ENCODE measurements around the gene PTPRD. TPM values are rescaled to one million over a fixed set of nuclear protein-coding genes. Genes with fewer than 3 reads are reported as not detected.

The PTPRD gene
- total and polyA plus RNA-seq, 2 of the 4 experiments (the other 2 are of a cell fraction) = 0.07 to 0.18 TPM

DNA sequence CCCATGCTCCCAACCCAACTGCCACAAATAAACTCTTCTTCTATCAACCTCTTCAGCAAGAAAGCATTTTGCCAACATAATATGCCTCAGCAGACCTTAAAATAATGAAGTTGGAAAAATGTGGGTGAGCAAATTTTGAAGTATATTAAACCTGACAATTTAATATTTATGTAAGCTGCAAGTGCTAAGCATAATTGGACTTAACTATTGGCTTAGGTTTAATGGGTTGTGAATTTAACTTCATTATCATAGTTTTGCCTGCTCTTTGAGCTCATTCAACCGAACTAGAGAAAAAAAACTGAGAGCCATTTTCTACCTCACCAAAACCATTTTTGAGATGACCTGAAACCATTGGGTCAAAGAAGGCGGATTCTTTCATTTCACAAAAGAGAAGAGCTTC lies 2007.7 kb downstream of the PTPRD start:
- Histone ChIP-seq H3K14ac (replicated peaks; ENCODE audit: low read depth, low read length) (no peak overlapping the region), H3K4ac (ENCODE audit: low read depth, low read length) (no peak overlapping the region), H2BK20ac (ENCODE audit: low read depth, low read length) (no peak overlapping the region), H3K56ac (ENCODE audit: extremely low read depth, insufficient read depth, low read length) (no peak overlapping the region), H3K4me1 (ENCODE audit: control insufficient read depth, insufficient read depth, low read length) (no peaks in the 10 kb centered on the region), H2AK9ac (replicated peaks; ENCODE audit: low read depth, low read length, poor library complexity) (no peak overlapping the region), H3K27me3 (ENCODE audit: control insufficient read depth, insufficient read depth, low read length) (no peaks in the 10 kb centered on the region), H3K9ac (ENCODE audit: low read depth, low read length) (no peak overlapping the region), H2BK120ac (ENCODE audit: low read depth, low read length) (no peak overlapping the region), H4K91ac (ENCODE audit: insufficient read depth, low read depth, low read length) (no peak overlapping the region), H3K9me3 (ENCODE audit: control insufficient read depth, insufficient read depth, low read length) (peaks cover 6% of the 10 kb centered on the region), H2AK5ac (ENCODE audit: low read depth, low read length) (no peak overlapping the region), H3K79me1 (ENCODE audit: low read depth in 1 of 2, low read length in 2 of 2) (no peaks in the 10 kb centered on the region), H3K9me1 (ENCODE audit: insufficient read depth, low read length) (no peaks in the 10 kb centered on the region), H4K8ac (ENCODE audit: low read depth in 2 of 2, low read length in 2 of 2) (no peak overlapping the region), H2BK15ac (ENCODE audit: low read depth, low read length) (no peak overlapping the region), H3K4me3 (ENCODE audit: insufficient read depth, low read depth, low read length) (no peak overlapping the region), H2BK5ac (ENCODE audit: low read depth, low read length, poor library complexity, severe bottlenecking) (no peak overlapping the region), H3K36me3 (ENCODE audit: control insufficient read depth, insufficient read depth, low read length) (no peaks in the 10 kb centered on the region), H3K18ac (ENCODE audit: low read depth, low read length) (no peak overlapping the region), H4K20me1 (ENCODE audit: insufficient read depth, low read length) (no peaks in the 10 kb centered on the region), H3K23ac (ENCODE audit: low read depth, low read length) (no peak overlapping the region), H4K5ac (ENCODE audit: low read depth, low read length) (no peak overlapping the region), H3K4me2 (ENCODE audit: low read depth, low read length) (no peak overlapping the region), H2AFZ (replicated peaks; ENCODE audit: low read length, poor library complexity) (no peak overlapping the region), H3K27ac (ENCODE audit: insufficient read depth, low read length) (no peak overlapping the region)
- dilution Hi-C loops (cut with HindIII; ENCODE audit: low sequenced_read_pairs, unreplicated experiment) = no loop called here
- BruUV-seq (replicated peaks) = no TSS peak
- DNase-seq (no peak), ATAC-seq (ENCODE audit: low read depth) (no peak)
- intact Hi-C loops (cut with micrococcal nuclease) = no loop called here
- ChIA-PET CTCF (no interaction called here), POLR2A (ENCODE audit: unreplicated experiment) (interaction anchor here (0.6 kb wide), 1 partner anchor 23 kb away, joined by 22 read pairs; no protein-coding TSS in a partner anchor)
- in situ Hi-C loops (cut with MboI; ENCODE audit: low sequenced_read_pairs) = no loop called here
- no peak for TF ChIP-seq BHLHE40 (IDR thresholded peaks at IDR 0.05; ENCODE audit: low read depth, low read length)
- TF ChIP-seq MAZ (IDR thresholded peaks at IDR 0.05; ENCODE audit: borderline replicate concordance, low read depth, low read length) = no peak
- TF ChIP-seq, protein P1, sequence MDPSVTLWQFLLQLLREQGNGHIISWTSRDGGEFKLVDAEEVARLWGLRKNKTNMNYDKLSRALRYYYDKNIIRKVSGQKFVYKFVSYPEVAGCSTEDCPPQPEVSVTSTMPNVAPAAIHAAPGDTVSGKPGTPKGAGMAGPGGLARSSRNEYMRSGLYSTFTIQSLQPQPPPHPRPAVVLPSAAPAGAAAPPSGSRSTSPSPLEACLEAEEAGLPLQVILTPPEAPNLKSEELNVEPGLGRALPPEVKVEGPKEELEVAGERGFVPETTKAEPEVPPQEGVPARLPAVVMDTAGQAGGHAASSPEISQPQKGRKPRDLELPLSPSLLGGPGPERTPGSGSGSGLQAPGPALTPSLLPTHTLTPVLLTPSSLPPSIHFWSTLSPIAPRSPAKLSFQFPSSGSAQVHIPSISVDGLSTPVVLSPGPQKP (IDR thresholded peaks at IDR 0.05; ENCODE audit: borderline replicate concordance, low read depth, low read length) = no peak
- TF ChIP-seq, protein P2, sequence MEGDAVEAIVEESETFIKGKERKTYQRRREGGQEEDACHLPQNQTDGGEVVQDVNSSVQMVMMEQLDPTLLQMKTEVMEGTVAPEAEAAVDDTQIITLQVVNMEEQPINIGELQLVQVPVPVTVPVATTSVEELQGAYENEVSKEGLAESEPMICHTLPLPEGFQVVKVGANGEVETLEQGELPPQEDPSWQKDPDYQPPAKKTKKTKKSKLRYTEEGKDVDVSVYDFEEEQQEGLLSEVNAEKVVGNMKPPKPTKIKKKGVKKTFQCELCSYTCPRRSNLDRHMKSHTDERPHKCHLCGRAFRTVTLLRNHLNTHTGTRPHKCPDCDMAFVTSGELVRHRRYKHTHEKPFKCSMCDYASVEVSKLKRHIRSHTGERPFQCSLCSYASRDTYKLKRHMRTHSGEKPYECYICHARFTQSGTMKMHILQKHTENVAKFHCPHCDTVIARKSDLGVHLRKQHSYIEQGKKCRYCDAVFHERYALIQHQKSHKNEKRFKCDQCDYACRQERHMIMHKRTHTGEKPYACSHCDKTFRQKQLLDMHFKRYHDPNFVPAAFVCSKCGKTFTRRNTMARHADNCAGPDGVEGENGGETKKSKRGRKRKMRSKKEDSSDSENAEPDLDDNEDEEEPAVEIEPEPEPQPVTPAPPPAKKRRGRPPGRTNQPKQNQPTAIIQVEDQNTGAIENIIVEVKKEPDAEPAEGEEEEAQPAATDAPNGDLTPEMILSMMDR (conservative IDR thresholded peaks at IDR 0.05; ENCODE audit: low read depth, low read length) = no peak
- no peak for TF ChIP-seq RFX5 (IDR thresholded peaks at IDR 0.05; ENCODE audit: low read depth, low read length)
- no peak for TF ChIP-seq RCOR1 (IDR thresholded peaks at IDR 0.05; ENCODE audit: insufficient replicate concordance, low read length)
- TF ChIP-seq CHD1 (IDR thresholded peaks at IDR 0.05; ENCODE audit: low read depth, low read length) = no peak
- TF ChIP-seq FOS (IDR thresholded peaks at IDR 0.05; ENCODE audit: low read depth, low read length) = no peak
- no peak for TF ChIP-seq MAFK (IDR thresholded peaks at IDR 0.05; ENCODE audit: low read depth, low read length)
- TF ChIP-seq MXI1 (IDR thresholded peaks at IDR 0.05; ENCODE audit: borderline replicate concordance, low read depth, low read length) = no peak
- TF ChIP-seq SMC3 (IDR thresholded peaks at IDR 0.05; ENCODE audit: low read depth, low read length) = no peak
- no peak for TF ChIP-seq CEBPB (IDR thresholded peaks at IDR 0.05; ENCODE audit: low read depth, low read length)
- no peak for TF ChIP-seq RAD21 (IDR thresholded peaks at IDR 0.05; ENCODE audit: low read length)
- TF ChIP-seq NFE2L2 (IDR thresholded peaks at IDR 0.05; ENCODE audit: low read depth, low read length) = no peak
- TF ChIP-seq USF2 (IDR thresholded peaks at IDR 0.05; ENCODE audit: low read depth, low read length) = no peak
- no peak for TF ChIP-seq POLR2A (IDR thresholded peaks at IDR 0.05; ENCODE audit: low read depth, low read length)
- no CpG with 5 or more reads among the region's 2 CpGs for WGBS, 2 experiments (ENCODE audit: extremely low coverage in 2 of 2, insufficient read length in 1 of 2)
